NT2/D1 (cell line): ENCODE measurements around the gene MCCC1.

Source experiments
- DNase-seq: peaks from one replicate; pipeline ENCODE4 v3.0.0-alpha.2; 2011; ENCODE audit warnings: low read depth, low spot score
- H3K27me3 ChIP-seq: 2 replicates; pipeline ENCODE4 v1.6.0; 2011; ENCODE audit warnings: mild to moderate bottlenecking; ENCODE audit not compliant: insufficient read length, insufficient read depth
- H3K36me3 ChIP-seq: 2 replicates; pipeline ENCODE4 v1.6.1; 2011; ENCODE audit warnings: mild to moderate bottlenecking, low read length, mixed read lengths; ENCODE audit not compliant: insufficient read depth, insufficient read length
- H3K4me1 ChIP-seq: 2 replicates; pipeline ENCODE4 v1.5.1; 2011; ENCODE audit not compliant: insufficient read depth, insufficient read length
- H3K4me3 ChIP-seq: 2 replicates; pipeline ENCODE4 v1.5.1; 2011; ENCODE audit warnings: low read depth; ENCODE audit not compliant: insufficient read length
- H3K9ac ChIP-seq: 2 replicates; pipeline ENCODE4 v1.6.0; 2011; ENCODE audit warnings: low read depth; ENCODE audit not compliant: insufficient read length
- H3K9me3 ChIP-seq: 2 replicates; pipeline ENCODE4 v1.5.1; 2011; ENCODE audit warnings: mild to moderate bottlenecking, low read length; ENCODE audit not compliant: insufficient read depth
- SUZ12 ChIP-seq: IDR thresholded peaks from 2 replicates; pipeline ENCODE4 v1.6.1; 2011; ENCODE audit not compliant: insufficient read length, insufficient read depth; ENCODE audit errors: extremely low read depth
- YY1 ChIP-seq: IDR thresholded peaks from 2 replicates; pipeline ENCODE4 v1.6.1; 2011; ENCODE audit not compliant: insufficient read length, insufficient read depth
- ZNF274 ChIP-seq: IDR thresholded peaks from 2 replicates; pipeline ENCODE4 v1.6.1; 2011; ENCODE audit warnings: mild to moderate bottlenecking, low read depth, low read length

MCCC1 gene

GRCh38 chr3:183038757-183039156 is 60.5 kb downstream of the MCCC1 start:
- no peaks in the 10 kb centered on the region for H3K27me3 ChIP-seq
- H3K4me1 ChIP-seq: no peaks in the 10 kb centered on the region
- peaks cover 21% of the 10 kb centered on the region for H3K36me3 ChIP-seq
- no peaks in the 10 kb centered on the region for H3K9me3 ChIP-seq
- TF ChIP-seq YY1: no peak
- no peak for TF ChIP-seq SUZ12
- no peak for TF ChIP-seq ZNF274
- no peak for DNase-seq
- no peak overlapping the region for H3K4me3 ChIP-seq
- no peak overlapping the region for H3K9ac ChIP-seq

- H3K4me1 ChIP-seq: no peaks in the 10 kb centered on the region
- no peaks in the 10 kb centered on the region for H3K27me3 ChIP-seq
- TF ChIP-seq ZNF274: no peak
- H3K36me3 ChIP-seq: peaks cover 21% of the 10 kb centered on the region
- no peak for DNase-seq
- H3K9me3 ChIP-seq: no peaks in the 10 kb centered on the region
- no peak overlapping the region for H3K9ac ChIP-seq
- no peak overlapping the region for H3K4me3 ChIP-seq
Measured at GRCh38 chr3:183038221-183038620, 61.1 kb downstream of the MCCC1 start.

- Histone ChIP-seq H3K9ac (no peak overlapping the region), H3K36me3 (peaks cover 27% of the 10 kb centered on the region), H3K9me3 (peaks cover under 1% of the 10 kb centered on the region; the same call in 1 of the 2 replicates), H3K4me3 (no peak overlapping the region), H3K4me1 (no peaks in the 10 kb centered on the region), H3K27me3 (no peaks in the 10 kb centered on the region)
- TF ChIP-seq ZNF274 (no peak), SUZ12 (no peak), YY1 (no peak)
- DNase-seq: no peak
Measured at GRCh38 chr3:183033746-183034145, 65.5 kb downstream of the MCCC1 start.

GRCh38 chr3:183032880-183033555 is 66.3 kb downstream of the MCCC1 start:
- Histone ChIP-seq H3K36me3 (peaks cover 27% of the 10 kb centered on the region), H3K4me1 (no peaks in the 10 kb centered on the region), H3K4me3 (no peak overlapping the region), H3K27me3 (no peaks in the 10 kb centered on the region), H3K9ac (no peak overlapping the region), H3K9me3 (peaks cover 7% of the 10 kb centered on the region)
- TF ChIP-seq SUZ12: no peak
- no peak for TF ChIP-seq YY1
- TF ChIP-seq ZNF274: no peak
- no peak for DNase-seq

GRCh38 chr3:183031826-183032225 is 67.5 kb downstream of the MCCC1 start:
- no peaks in the 10 kb centered on the region for H3K27me3 ChIP-seq
- TF ChIP-seq SUZ12 (no peak), ZNF274 (no peak)
- DNase-seq: no peak
- H3K4me3 ChIP-seq: no peak overlapping the region
- peaks cover 22% of the 10 kb centered on the region for H3K36me3 ChIP-seq
- no peaks in the 10 kb centered on the region for H3K4me1 ChIP-seq
- H3K9me3 ChIP-seq: peaks cover 10% of the 10 kb centered on the region
- no peak overlapping the region for H3K9ac ChIP-seq

- Histone ChIP-seq H3K4me1 (no peaks in the 10 kb centered on the region), H3K4me3 (no peak overlapping the region), H3K9ac (no peak overlapping the region), H3K27me3 (no peaks in the 10 kb centered on the region), H3K36me3 (peaks cover 23% of the 10 kb centered on the region), H3K9me3 (peaks cover 10% of the 10 kb centered on the region)
- TF ChIP-seq ZNF274 (no peak), YY1 (no peak), SUZ12 (no peak)
- no peak for DNase-seq
Measured at GRCh38 chr3:183028416-183028815, 70.9 kb downstream of the MCCC1 start.

- H3K4me3 ChIP-seq: no peak overlapping the region
- H3K36me3 ChIP-seq: peaks cover 17% of the 10 kb centered on the region
- H3K9me3 ChIP-seq: peaks cover 10% of the 10 kb centered on the region
- TF ChIP-seq ZNF274 (no peak), SUZ12 (no peak), YY1 (no peak)
- no peak for DNase-seq
- no peaks in the 10 kb centered on the region for H3K27me3 ChIP-seq
- H3K4me1 ChIP-seq: no peaks in the 10 kb centered on the region
- no peak overlapping the region for H3K9ac ChIP-seq
Measured at GRCh38 chr3:183027276-183027675, 72.0 kb downstream of the MCCC1 start.
